D341Med (cell line): ENCODE measurements around the gene LHFPL3.

Experiments used
- DNase-seq: peaks from one replicate; pipeline ENCODE4 v3.0.0; 2012; ENCODE audit warnings: low spot score

The LHFPL3 gene

GRCh38 chr7:104848138-104848990 lies 520.0 kb downstream of the LHFPL3 start:
- DNase-seq = peak; percentile 75

- no peak for DNase-seq
Observed at GRCh38 chr7:104850374-104850773, 522.0 kb downstream of the LHFPL3 start.

- no peak for DNase-seq
Observed at GRCh38 chr7:104851268-104851667, 522.9 kb downstream of the LHFPL3 start.

GRCh38 chr7:104852386-104852785 lies 524.0 kb downstream of the LHFPL3 start:
- no peak for DNase-seq

GRCh38 chr7:104855861-104856260 lies 527.5 kb downstream of the LHFPL3 start:
- DNase-seq = no peak

GRCh38 chr7:104857458-104858425 lies 529.3 kb downstream of the LHFPL3 start:
- DNase-seq = no peak

- DNase-seq = no peak
Observed at GRCh38 chr7:104859754-104860426, 531.5 kb downstream of the LHFPL3 start.

GRCh38 chr7:104861729-104862390 lies 533.5 kb downstream of the LHFPL3 start:
- no peak for DNase-seq

GRCh38 chr7:104862719-104863118 lies 534.3 kb downstream of the LHFPL3 start:
- peak; percentile 63 for DNase-seq

GRCh38 chr7:104873401-104873800 lies 545.0 kb downstream of the LHFPL3 start:
- no peak for DNase-seq

GRCh38 chr7:104878577-104878976 lies 550.2 kb downstream of the LHFPL3 start:
- DNase-seq = no peak

- no peak for DNase-seq
Observed at GRCh38 chr7:104883248-104883717, 554.9 kb downstream of the LHFPL3 start.

GRCh38 chr7:104883718-104884452 lies 555.5 kb downstream of the LHFPL3 start:
- peak; percentile 88 for DNase-seq

- no peak for DNase-seq
Observed at GRCh38 chr7:104886651-104887050, 558.2 kb downstream of the LHFPL3 start.

GRCh38 chr7:104890216-104890615 lies 561.8 kb downstream of the LHFPL3 start:
- DNase-seq = no peak

GRCh38 chr7:104891949-104892348 lies 563.5 kb downstream of the LHFPL3 start:
- DNase-seq = no peak

- no peak for DNase-seq
Observed at GRCh38 chr7:104894314-104894713, 565.9 kb downstream of the LHFPL3 start.

- DNase-seq = no peak
Observed at GRCh38 chr7:104894726-104895521, 566.5 kb downstream of the LHFPL3 start.

- no peak for DNase-seq
Observed at GRCh38 chr7:104895522-104896236, 567.3 kb downstream of the LHFPL3 start.
